HAP-1 (cell line): ENCODE measurements around the gene ASTN2.

Experiments used
- DNase-seq, 2 experiments: peaks; one replicate each; pipeline ENCODE4 v3.0.0-alpha.2; 2016 to 2020; ENCODE audit warnings: low spot score in 2 of 2
- H3K27me3 ChIP-seq: fragments of 250-450 bp; sonication (Bioruptor Pico); 2 replicates; pipeline ENCODE4 v1.5.1; 2020; ENCODE audit warnings: low read depth, mild to moderate bottlenecking, moderate library complexity
- H3K36me3 ChIP-seq: fragments of 250-450 bp; sonication (Bioruptor Pico); replicated peaks from 2 replicates; pipeline ENCODE4 v1.5.1; 2020; ENCODE audit warnings: mild to moderate bottlenecking
- H3K4me1 ChIP-seq: fragments of 250-450 bp; sonication (Bioruptor Pico); 2 replicates; pipeline ENCODE4 v1.5.1; 2020; ENCODE audit warnings: mild to moderate bottlenecking
- H3K4me3 ChIP-seq: fragments of 250-450 bp; sonication (Bioruptor Pico); 2 replicates; pipeline ENCODE4 v1.5.1; 2020; ENCODE audit warnings: mild to moderate bottlenecking, moderate library complexity
- H3K9me3 ChIP-seq: fragments of 250-450 bp; sonication (Bioruptor Pico); 2 replicates; pipeline ENCODE4 v1.5.1; 2020; ENCODE audit warnings: mild to moderate bottlenecking, moderate library complexity
- in situ Hi-C: fragments of 300-500 bp; cut with MboI; formaldehyde crosslinking; loops from 3 replicates; pipeline ENCODE4 v1.14.3; 2020; ENCODE audit warnings: low sequenced_read_pairs, inconsistent platforms, mixed read lengths

ASTN2 gene

DNA sequence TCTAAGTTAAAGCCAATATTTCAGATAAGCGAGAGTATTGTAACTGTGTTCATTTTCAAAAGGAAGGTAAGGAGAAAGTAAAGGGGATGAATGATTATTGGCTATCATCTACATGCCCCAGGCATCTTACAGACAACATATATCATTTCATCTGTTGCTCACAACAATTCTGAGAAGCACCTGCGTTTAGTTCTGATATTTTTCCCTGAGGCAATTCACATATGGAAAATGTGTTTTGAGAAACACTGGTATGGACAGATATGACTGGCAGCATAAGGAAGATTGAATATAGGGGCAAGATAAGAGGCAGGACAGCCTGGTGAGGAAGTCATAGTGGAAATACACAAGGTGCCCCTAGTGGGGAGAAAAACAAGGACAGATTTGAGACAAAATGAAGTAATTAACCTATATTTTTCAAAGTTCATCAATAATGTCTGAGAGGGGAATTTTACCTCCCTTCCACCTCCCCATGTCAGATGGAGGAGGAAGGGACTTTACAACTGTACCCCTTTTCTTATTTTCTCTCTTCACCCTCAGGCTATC is 815.4 kb downstream of the ASTN2 start:
- H3K4me1 ChIP-seq: peaks cover 8% of the 10 kb centered on the region
- H3K9me3 ChIP-seq: no peaks in the 10 kb centered on the region
- H3K27me3 ChIP-seq: no peaks in the 10 kb centered on the region
- no peak overlapping the region for H3K4me3 ChIP-seq
- in situ Hi-C loops: no loop called here
- DNase-seq: no peak
- no peaks in the 10 kb centered on the region for H3K36me3 ChIP-seq

DNA sequence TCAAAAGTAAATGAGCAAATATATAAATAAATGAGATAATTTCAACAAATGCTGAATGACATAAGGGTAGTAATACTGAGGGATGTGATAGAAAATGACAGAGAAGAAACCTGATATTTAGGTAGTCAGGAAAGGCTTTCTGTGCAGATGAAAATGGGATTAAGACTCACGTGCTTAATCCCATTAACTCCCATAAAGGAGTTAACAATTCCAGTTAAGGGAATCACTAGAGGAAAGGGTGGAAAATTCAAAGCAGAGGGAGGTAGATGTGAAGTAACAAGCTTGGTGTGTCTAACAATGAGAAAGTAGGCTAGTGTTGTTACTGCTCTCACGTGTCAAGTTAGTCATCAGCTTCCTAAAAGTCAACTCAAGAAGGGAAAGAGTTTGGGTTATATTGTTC is 818.2 kb downstream of the ASTN2 start:
- Histone ChIP-seq H3K36me3 (no peaks in the 10 kb centered on the region), H3K9me3 (no peaks in the 10 kb centered on the region), H3K4me3 (no peak overlapping the region), H3K27me3 (no peaks in the 10 kb centered on the region), H3K4me1 (peaks cover 8% of the 10 kb centered on the region)
- DNase-seq: peak in 1 of 2 experiments; percentile 69
- in situ Hi-C loops: no loop called here

DNA sequence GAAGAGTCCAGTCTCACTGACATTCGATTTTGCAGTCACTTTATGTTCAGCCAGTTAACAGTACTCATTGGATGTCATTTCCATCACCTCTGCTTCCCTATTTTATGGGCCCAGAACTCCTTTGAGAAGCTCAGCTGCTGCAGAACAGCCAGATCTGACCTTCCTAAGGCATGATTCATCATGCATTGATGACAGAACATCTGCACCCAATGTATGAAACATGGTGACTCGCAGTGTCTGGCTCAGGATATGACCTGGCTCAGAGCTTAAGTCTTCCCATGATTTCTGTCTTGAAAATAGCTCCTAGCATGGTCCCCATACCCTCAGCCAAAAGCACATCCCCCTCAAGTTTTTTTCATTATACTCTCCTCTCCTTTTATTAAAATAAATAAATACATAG is 820.3 kb downstream of the ASTN2 start:
- no peaks in the 10 kb centered on the region for H3K27me3 ChIP-seq
- in situ Hi-C loops: no loop called here
- no peaks in the 10 kb centered on the region for H3K36me3 ChIP-seq
- no peaks in the 10 kb centered on the region for H3K9me3 ChIP-seq
- H3K4me1 ChIP-seq: peaks cover 8% of the 10 kb centered on the region
- no peak overlapping the region for H3K4me3 ChIP-seq
- no peak for DNase-seq

DNA sequence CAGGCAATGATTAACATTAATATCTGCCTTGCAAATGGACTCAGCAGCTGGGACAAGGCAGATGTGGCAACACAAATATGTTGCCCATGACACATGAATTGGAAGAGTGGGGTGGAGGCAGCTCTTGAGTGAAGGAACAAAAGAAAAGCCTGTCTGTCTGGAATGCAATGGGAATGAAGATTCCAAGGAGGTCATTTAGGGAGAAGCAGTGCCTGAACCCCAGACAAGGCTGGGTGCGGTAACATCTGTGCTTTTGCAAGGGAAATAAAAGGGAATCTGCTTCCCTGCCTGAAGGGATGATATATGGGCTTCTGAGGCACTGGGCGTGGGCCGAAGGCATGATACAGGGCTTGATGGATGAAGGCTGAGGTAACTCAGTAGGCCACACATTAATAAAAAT is 821.9 kb downstream of the ASTN2 start:
- H3K27me3 ChIP-seq: no peaks in the 10 kb centered on the region
- in situ Hi-C loops: no loop called here
- no peak for DNase-seq
- no peak overlapping the region for H3K4me3 ChIP-seq
- no peaks in the 10 kb centered on the region for H3K36me3 ChIP-seq
- peaks cover 7% of the 10 kb centered on the region; the same call in 1 of the 2 replicates for H3K9me3 ChIP-seq
- H3K4me1 ChIP-seq: peaks cover 8% of the 10 kb centered on the region

DNA sequence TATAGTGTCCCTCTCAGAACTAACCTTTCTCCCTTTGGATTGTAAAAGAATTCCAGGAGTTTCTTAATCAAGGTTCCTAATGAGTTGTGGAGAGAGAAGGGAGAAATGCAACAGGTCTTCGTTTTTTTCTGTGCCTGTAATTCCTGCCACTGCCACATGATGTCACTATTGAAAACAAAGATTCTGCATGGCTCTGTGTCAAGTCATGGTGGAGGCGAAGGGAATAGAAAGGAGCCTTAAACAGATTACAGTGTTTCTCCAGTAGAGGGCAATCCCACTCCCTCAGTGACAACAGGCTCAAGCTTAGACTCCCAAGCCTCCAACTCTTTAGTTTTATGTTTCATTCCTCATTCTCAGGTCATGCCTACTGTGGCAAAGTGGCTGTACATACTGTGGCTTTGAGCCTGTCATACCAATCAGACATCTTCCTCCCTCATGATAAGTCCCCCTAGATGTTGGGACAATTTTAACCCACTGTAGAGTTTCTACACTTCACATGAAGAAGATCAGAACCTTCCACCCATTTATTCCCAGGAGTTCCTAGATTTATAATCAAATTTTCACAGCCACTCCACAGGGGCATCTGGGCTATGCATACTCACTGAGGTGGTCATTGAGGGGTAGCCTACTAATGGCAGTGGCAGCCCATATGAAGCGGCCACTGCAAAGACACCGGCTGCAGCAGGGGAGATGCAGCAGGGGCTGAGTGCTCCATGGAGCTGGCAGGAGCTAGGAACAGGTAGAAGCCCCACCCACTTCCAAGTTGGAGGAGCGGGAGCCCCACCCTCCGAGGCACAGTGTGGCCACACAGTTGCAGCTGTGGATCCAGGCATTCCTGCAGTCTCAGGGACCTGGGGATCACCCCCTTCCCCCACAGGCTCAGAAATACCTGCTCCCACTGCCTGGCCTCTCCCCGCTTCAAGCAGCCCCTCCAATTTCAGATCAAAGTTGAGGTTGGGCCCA is 825.2 kb downstream of the ASTN2 start:
- in situ Hi-C loops: no loop called here
- peaks cover 7% of the 10 kb centered on the region; the same call in 1 of the 2 replicates for H3K9me3 ChIP-seq
- peak; percentile 55 to 71 for DNase-seq

DNA sequence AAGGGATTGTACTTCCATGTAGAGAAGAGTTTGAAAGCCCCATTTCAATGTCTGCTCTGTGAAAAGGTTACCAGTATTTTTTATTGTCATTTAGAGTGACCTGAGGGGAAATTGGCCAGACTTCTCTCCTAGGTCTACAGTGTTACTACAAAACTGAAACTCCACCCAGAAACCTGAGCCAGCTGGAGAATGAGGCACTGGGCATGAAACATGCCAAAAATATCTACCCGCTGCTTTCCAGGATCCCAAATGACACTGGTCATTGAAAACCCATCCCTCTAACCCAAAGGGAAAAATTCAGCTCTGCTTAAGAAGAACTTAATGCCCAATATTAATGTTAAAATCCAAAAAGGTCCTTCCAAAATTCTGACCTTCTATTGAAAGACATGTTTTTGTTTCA is 826.9 kb downstream of the ASTN2 start:
- Histone ChIP-seq H3K4me1 (no peaks in the 10 kb centered on the region), H3K36me3 (no peaks in the 10 kb centered on the region)
- in situ Hi-C loops: no loop called here

More for the DNA sequence above, 825.2 kb downstream of the ASTN2 start:
- H3K36me3 ChIP-seq: no peaks in the 10 kb centered on the region
- no peaks in the 10 kb centered on the region for H3K27me3 ChIP-seq
- H3K4me3 ChIP-seq: no peak overlapping the region
- no peaks in the 10 kb centered on the region for H3K4me1 ChIP-seq

DNA sequence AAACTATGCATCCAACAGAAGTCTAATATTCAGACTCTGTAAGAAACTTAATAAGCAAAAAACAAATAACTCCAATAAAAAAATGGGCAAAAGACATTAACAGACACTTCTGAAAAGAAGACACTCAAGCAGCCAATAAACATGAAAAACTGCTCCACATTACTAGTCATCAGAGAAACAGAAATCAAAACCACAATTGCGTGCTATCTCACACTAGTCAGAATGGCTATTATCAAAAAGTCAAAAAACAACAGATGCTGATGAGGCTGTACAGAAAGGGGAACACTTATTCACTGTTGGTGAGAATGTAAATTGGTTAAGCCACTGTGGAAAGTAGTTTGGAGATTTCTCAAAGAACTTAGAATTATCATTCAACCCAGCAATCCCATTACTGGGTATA is 829.0 kb downstream of the ASTN2 start:
- DNase-seq: no peak
- no peaks in the 10 kb centered on the region for H3K27me3 ChIP-seq
- peaks cover 7% of the 10 kb centered on the region; the same call in 1 of the 2 replicates for H3K9me3 ChIP-seq
- H3K4me1 ChIP-seq: peaks cover under 1% of the 10 kb centered on the region; the same call in 1 of the 2 replicates
- in situ Hi-C loops: no loop called here
- H3K4me3 ChIP-seq: no peak overlapping the region
- H3K36me3 ChIP-seq: no peaks in the 10 kb centered on the region

More for the DNA sequence above, 826.9 kb downstream of the ASTN2 start:
- Histone ChIP-seq H3K27me3 (no peaks in the 10 kb centered on the region), H3K4me3 (no peak overlapping the region), H3K9me3 (peaks cover 7% of the 10 kb centered on the region; the same call in 1 of the 2 replicates)
- no peak for DNase-seq

DNA sequence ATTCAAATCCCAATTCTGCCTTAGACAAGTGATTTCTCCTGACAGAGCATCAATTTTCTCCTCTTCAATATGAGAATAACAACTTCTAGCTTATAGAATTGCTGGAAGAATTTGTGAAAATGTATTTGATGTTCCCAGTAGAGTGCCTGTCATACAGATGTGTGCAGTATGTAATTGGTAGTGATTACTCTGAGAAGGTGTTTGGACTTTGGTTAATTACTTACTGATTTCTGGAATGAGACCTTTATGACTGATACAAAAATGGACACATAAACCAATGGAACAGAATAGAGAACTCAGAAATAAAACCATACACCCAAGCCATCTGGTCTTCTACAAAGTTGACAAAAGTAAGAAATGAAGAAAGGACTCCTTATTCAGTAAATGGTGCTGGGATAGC is 829.7 kb downstream of the ASTN2 start:
- Histone ChIP-seq H3K36me3 (no peaks in the 10 kb centered on the region), H3K9me3 (peaks cover 7% of the 10 kb centered on the region; the same call in 1 of the 2 replicates), H3K4me1 (peaks cover 7% of the 10 kb centered on the region; the same call in 1 of the 2 replicates), H3K27me3 (no peaks in the 10 kb centered on the region), H3K4me3 (no peak overlapping the region)
- in situ Hi-C loops: no loop called here
- no peak for DNase-seq

DNA sequence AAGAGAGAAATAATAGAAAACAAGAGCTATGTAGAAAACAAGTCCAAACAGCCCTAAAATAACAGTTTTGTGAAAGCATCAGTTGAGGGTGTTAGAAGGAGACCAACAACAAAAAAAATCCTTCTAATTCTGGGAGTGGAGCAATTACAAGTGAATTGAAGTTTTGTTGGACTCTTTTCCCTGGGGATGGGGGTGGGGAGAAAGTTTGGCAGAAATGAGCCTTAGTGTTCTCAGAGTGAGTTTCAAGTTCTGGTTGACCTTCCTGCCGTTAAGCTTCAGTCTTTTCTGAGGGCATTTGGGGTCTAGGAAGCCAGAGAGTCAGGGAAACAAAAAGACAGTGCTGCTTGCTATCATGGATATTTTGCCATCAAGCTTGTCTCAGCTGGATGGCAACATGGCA is 834.0 kb downstream of the ASTN2 start:
- DNase-seq: peak; percentile 31 to 42
- in situ Hi-C loops: no loop called here
- no peak overlapping the region for H3K4me3 ChIP-seq
- H3K27me3 ChIP-seq: no peaks in the 10 kb centered on the region
- H3K9me3 ChIP-seq: no peaks in the 10 kb centered on the region
- no peaks in the 10 kb centered on the region for H3K36me3 ChIP-seq
- peaks cover 7% of the 10 kb centered on the region; the same call in 1 of the 2 replicates for H3K4me1 ChIP-seq

DNA sequence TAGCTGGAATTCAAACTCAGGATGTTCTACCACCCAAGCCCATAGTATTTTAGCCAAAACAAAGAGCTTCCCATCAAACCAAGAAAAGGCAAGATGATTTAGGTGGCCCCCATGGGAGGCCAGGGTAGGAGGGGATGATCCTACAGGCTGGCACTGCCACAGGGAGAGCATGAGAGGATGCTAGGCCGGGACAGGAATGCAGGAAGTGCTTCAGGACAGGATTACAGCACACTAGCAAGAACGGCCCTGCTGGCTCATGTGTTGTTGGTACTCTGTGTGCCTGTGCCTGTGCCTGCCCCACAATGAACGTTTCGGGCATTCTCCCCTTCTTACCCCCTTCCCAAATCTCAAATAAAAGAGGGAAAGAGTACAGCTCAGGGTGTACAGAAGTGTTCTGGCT is 838.5 kb downstream of the ASTN2 start:
- H3K4me3 ChIP-seq: no peak overlapping the region
- DNase-seq: no peak
- no peaks in the 10 kb centered on the region for H3K36me3 ChIP-seq
- H3K9me3 ChIP-seq: no peaks in the 10 kb centered on the region
- in situ Hi-C loops: loop anchor here (10.0 kb wide), 2 partner anchors 422 to 982 kb away; partner anchors contain the start of gene PAPPA
- H3K27me3 ChIP-seq: no peaks in the 10 kb centered on the region
- H3K4me1 ChIP-seq: peaks cover 25% of the 10 kb centered on the region

DNA sequence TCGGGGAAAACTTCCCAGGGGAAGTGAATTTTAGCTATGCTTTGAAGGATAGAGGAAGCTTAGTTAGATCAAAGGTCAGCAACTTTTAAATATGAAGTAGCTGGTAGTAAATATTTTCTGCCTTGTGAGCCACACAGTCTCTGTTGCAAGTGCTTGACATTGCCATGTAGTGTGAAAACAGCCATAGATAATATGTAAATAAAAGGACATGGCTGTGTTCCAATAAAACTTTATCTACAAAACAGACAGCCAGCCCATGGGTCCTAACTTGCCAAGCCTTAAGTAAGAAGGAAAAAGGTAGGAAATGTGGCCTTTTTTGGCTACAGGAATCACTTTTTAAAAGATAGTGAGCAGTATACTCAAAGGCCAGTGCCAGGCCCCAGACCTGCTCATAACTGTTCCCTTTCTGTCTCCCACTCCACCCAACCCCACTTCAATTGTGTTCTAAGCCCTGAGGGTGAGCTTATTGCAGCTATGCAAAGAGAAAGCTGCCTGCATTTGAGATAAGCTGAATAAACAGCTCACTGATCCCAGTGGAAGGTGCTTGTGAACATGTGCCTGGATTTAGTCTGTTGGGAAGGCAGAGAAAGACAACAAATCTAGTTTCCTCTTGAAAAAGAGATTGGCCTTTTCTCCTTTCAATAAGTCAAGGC is 840.7 kb downstream of the ASTN2 start:
- peak; percentile 82 to 89 for DNase-seq
- Histone ChIP-seq H3K36me3 (no peaks in the 10 kb centered on the region), H3K27me3 (no peaks in the 10 kb centered on the region), H3K4me3 (no peak overlapping the region), H3K4me1 (peaks cover 18% of the 10 kb centered on the region), H3K9me3 (no peaks in the 10 kb centered on the region)
- in situ Hi-C loops: loop anchor here (10.0 kb wide), 2 partner anchors 419 to 979 kb away; partner anchors contain the start of gene PAPPA

DNA sequence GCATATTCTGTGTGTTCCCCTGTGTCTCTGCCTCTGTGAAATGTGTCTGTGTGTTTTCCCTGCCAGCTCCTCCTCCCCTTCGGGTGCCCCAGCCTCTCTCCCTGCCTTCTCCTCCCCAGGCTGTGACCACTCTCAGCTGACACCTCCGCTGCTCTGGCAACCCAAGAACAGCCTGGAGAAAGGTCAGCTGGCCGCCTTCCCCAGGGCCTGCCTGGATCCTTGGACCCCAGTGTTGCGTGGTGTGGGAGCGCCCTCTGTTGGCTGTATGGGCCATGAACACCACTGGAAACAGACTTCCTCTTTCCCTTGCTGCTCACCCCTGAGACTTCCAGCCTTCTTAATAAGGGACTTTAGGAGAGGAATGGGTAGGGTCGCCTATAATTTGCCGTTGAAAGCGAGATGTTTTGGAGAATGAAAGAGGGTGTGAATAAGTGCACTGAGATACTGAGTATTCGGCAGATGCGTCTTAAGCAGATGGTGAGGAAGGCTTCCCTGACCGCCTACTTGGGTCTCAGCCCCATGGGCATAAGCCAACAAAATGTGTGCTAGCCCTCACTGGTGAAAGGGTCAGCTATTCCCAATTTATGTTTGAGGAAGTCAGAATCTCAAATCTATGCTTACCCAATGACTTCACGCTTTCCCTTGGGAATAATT is 842.6 kb downstream of the ASTN2 start:
- Histone ChIP-seq H3K4me1 (peaks cover 18% of the 10 kb centered on the region), H3K36me3 (no peaks in the 10 kb centered on the region), H3K4me3 (no peak overlapping the region), H3K9me3 (no peaks in the 10 kb centered on the region), H3K27me3 (no peaks in the 10 kb centered on the region)
- peak; percentile 53 to 82 for DNase-seq
- in situ Hi-C loops: loop anchor here (10.0 kb wide), 2 partner anchors 417 to 977 kb away; partner anchors contain the start of gene PAPPA

DNA sequence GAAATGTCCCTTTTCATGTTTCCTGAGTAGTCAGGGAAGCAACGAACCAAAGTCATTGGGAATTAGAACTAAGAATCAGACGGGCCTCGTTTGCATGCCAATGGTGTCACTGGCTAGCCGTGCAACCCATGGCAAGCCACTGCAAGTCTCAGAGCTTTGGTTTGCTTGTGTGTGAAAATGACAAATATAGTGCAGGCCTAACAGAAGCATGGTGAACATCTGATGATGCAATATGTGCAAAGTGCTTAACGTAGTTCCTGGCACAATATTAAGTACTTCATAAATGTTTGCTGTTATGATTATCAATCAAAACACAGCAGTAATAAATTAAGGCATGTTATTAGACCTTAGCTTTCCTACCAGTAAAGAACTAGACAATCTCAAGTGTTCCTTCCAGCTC is 845.7 kb downstream of the ASTN2 start:
- Histone ChIP-seq H3K9me3 (no peaks in the 10 kb centered on the region), H3K27me3 (no peaks in the 10 kb centered on the region), H3K4me1 (peaks cover 9% of the 10 kb centered on the region), H3K36me3 (no peaks in the 10 kb centered on the region), H3K4me3 (no peak overlapping the region)
- in situ Hi-C loops: no loop called here
- DNase-seq: no peak
